GM04504 (cell line): Measurements from ENCODE around the gene SEPTIN5.

Experiments used
- DNase-seq: peaks from one replicate; pipeline ENCODE4 v3.0.0-alpha.2; 2012; ENCODE audit warnings: low read depth

Gene SEPTIN5

GRCh38 chr22:19733755-19734154 is 19.5 kb downstream of the SEPTIN5 start:
- no peak for DNase-seq

- DNase-seq, result no peak
Measured at GRCh38 chr22:19734163-19734562, 19.9 kb downstream of the SEPTIN5 start.

- DNase-seq, result no peak
Measured at GRCh38 chr22:19734837-19735382, 20.6 kb downstream of the SEPTIN5 start.

- no peak for DNase-seq
Measured at GRCh38 chr22:19735665-19736510, 21.6 kb downstream of the SEPTIN5 start.

GRCh38 chr22:19737846-19738663 is 23.8 kb downstream of the SEPTIN5 start:
- DNase-seq, result no peak

GRCh38 chr22:19738664-19739447 is 24.6 kb downstream of the SEPTIN5 start:
- no peak for DNase-seq

- DNase-seq, result no peak
Measured at GRCh38 chr22:19739448-19739895, 25.2 kb downstream of the SEPTIN5 start.

- DNase-seq, result no peak
Measured at GRCh38 chr22:19739911-19740449, 25.7 kb downstream of the SEPTIN5 start.

- DNase-seq, result no peak
Measured at GRCh38 chr22:19740586-19740985, 26.3 kb downstream of the SEPTIN5 start.

- DNase-seq, result no peak
Measured at GRCh38 chr22:19741053-19741452, 26.8 kb downstream of the SEPTIN5 start.

GRCh38 chr22:19742160-19743066 is 28.1 kb downstream of the SEPTIN5 start:
- DNase-seq, result no peak

GRCh38 chr22:19743081-19743480 is 28.8 kb downstream of the SEPTIN5 start:
- no peak for DNase-seq

- no peak for DNase-seq
Measured at GRCh38 chr22:19743651-19744050, 29.3 kb downstream of the SEPTIN5 start.

GRCh38 chr22:19744350-19745006 is 30.2 kb downstream of the SEPTIN5 start:
- no peak for DNase-seq

GRCh38 chr22:19745155-19746101 is 31.1 kb downstream of the SEPTIN5 start:
- no peak for DNase-seq

GRCh38 chr22:19746726-19747125 is 32.4 kb downstream of the SEPTIN5 start:
- no peak for DNase-seq

- DNase-seq, result no peak
Measured at GRCh38 chr22:19747551-19747950, 33.2 kb downstream of the SEPTIN5 start.

- DNase-seq, result no peak
Measured at GRCh38 chr22:19748139-19748538, 33.8 kb downstream of the SEPTIN5 start.
